Pancreas (tissue), 10 donors: ENCODE data around the gene IL13. TPM values are rescaled to one million over a fixed set of nuclear protein-coding genes. Genes with fewer than 3 reads are reported as not detected.
"Not testable (repeated sequence)": the region's sequence is repeated elsewhere in the genome, so short reads cannot be mapped to it uniquely, and the experiment has no call there.

Experiments
- ATAC-seq, 4 donors: fragments of 200-7000 bp; cut with Tn5 transposase; one replicate each; pipeline versions ENCODE4 v1.8.0 to v1.9.1; 2020; ENCODE audit warnings: mild to moderate bottlenecking in 4 of 4, moderate library complexity in 4 of 4
- DNase-seq, 6 donors: peaks; one replicate each; pipeline ENCODE4 v3.0.0-alpha.2; 2020
- FAIRE-seq: peaks from 2 replicates; lab custom pipeline; 2012; peaks lifted over from hg19 to GRCh38; lab: Jason Lieb, UNC
- H3K27ac ChIP-seq, 4 donors: fragments of 200-600 bp; sonication (generic); 1 replicate in 3 of 4; 2 replicates in 1 of 4; pipeline versions ENCODE4 v1.5.0 to v1.8.0; 2020
- H3K27me3 ChIP-seq, 4 donors: fragments of 200-600 bp; one replicate each; pipeline ENCODE4 v1.8.0; 2021
- H3K36me3 ChIP-seq, 3 donors: fragments of 200-600 bp; sonication (generic) in 1 of 3; one replicate each; pipeline versions ENCODE4 v1.5.0 to v1.8.0; 2020 to 2021
- H3K4me1 ChIP-seq, 3 donors: fragments of 200-600 bp; one replicate each; pipeline ENCODE4 v1.8.0; 2021
- H3K4me3 ChIP-seq, 4 donors: fragments of 200-600 bp; sonication (generic) in 2 of 4; one replicate each; pipeline versions ENCODE4 v1.5.0 to v1.8.0; 2020 to 2021
- H3K9me3 ChIP-seq, 4 donors: fragments of 200-600 bp; one replicate each; pipeline ENCODE4 v1.8.0; 2021
- WGBS, 2 donors: extraction: QIAGEN DNeasy Blood & Tissue Kit; methylation state at CpG; one replicate each; pipeline ENCODE4 v1.1.7; 2013; 5-methylcytosine and 5-hydroxymethylcytosine counted together
- intact Hi-C, 3 donors: fragments of 100-400 bp; cut with DNase I; formaldehyde crosslinking; loops; one replicate each; pipeline versions ENCODE4 v1.11.1 to v1.14.2; 2022
- polyA plus RNA-seq, 2 donors: library from polyadenylated mRNA; stranded (reverse); fragments of 200-250 nt; gene quantifications; one replicate each; pipeline ENCODE4 v1.2.3, GENCODE V29; 2013
- total RNA-seq, 6 donors: library from RNA; stranded (reverse); fragmentation: NEBNext Ultra II Directional in 4 of 6; extraction: Animal tissue kit (Norgen Biotek cat#: 25700) in 4 of 6; gene quantifications; one replicate each; pipeline versions ENCODE4 v1.2.1 to v1.2.4, GENCODE V29; 2021 to 2023
- TF ChIP-seq, protein P1 (sequence below), 4 donors: fragments of 200-600 bp; sonication (generic) in 3 of 4; IDR thresholded peaks; one replicate each; pipeline versions ENCODE4 v1.5.0 to v1.8.0; 2021; ENCODE audit warnings: antibody characterized with exemption in 4 of 4
- donor health status: healthy with polysubstance abuse.
- donor health status: DM: no; HTN: no; CAD: no; lungs with moderate emphysema.
- donor health status: DM: no; HTN: no; CAD: no.
- donor health status: control.
- donor health status: control.
- donor health status: Bipolar disorder and iron deficiency.
- donor health status: DM: yes; HTN: yes; CAD: no.
- donor health status: DM: no; HTN: no; CAD: no.
- donor health status: DM: no; HTN: no; CAD: no.
- donor health status: DM: yes; HTN: yes; CAD: no.

The IL13 gene
- total and polyA plus RNA-seq, 8 donors, result 0.07 TPM; not detected in 7

- peaks cover 0 to 6% (median 0%) of the 10 kb centered on the region in 3 donors for H3K4me1 ChIP-seq
- H3K36me3 ChIP-seq, result no peaks in the 10 kb centered on the region
- ATAC-seq, result no peak
- WGBS, 2 donors, result 90 to 94% methylated on average over 2 of the region's 2 CpGs
- intact Hi-C loops, result no loop called here
- H3K9me3 ChIP-seq, result no peaks in the 10 kb centered on the region
- no peak overlapping the region for H3K27ac ChIP-seq
- no peak for FAIRE-seq
- DNase-seq, result no peak
- H3K27me3 ChIP-seq, result no peaks in the 10 kb centered on the region
- TF ChIP-seq, protein P1, sequence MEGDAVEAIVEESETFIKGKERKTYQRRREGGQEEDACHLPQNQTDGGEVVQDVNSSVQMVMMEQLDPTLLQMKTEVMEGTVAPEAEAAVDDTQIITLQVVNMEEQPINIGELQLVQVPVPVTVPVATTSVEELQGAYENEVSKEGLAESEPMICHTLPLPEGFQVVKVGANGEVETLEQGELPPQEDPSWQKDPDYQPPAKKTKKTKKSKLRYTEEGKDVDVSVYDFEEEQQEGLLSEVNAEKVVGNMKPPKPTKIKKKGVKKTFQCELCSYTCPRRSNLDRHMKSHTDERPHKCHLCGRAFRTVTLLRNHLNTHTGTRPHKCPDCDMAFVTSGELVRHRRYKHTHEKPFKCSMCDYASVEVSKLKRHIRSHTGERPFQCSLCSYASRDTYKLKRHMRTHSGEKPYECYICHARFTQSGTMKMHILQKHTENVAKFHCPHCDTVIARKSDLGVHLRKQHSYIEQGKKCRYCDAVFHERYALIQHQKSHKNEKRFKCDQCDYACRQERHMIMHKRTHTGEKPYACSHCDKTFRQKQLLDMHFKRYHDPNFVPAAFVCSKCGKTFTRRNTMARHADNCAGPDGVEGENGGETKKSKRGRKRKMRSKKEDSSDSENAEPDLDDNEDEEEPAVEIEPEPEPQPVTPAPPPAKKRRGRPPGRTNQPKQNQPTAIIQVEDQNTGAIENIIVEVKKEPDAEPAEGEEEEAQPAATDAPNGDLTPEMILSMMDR (IDR thresholded peaks at IDR 0.05), result no peak
- no peak overlapping the region for H3K4me3 ChIP-seq
Observed at GRCh38 chr5:132627470-132627869, 30.5 kb upstream of the IL13 start.

GRCh38 chr5:132628814-132629213 lies 29.2 kb upstream of the IL13 start:
- Histone ChIP-seq H3K36me3 (no peaks in the 10 kb centered on the region), H3K4me1 (no peaks in the 10 kb centered on the region), H3K4me3 (no peak overlapping the region), H3K27ac (no peak overlapping the region), H3K27me3 (no peaks in the 10 kb centered on the region), H3K9me3 (no peaks in the 10 kb centered on the region)
- intact Hi-C loops, result no loop called here
- FAIRE-seq (no peak), DNase-seq (no peak), ATAC-seq (no peak)
- 95 to 97% methylated on average over 2 of the region's 2 CpGs for WGBS, 2 donors
- TF ChIP-seq, protein P1 (IDR thresholded peaks at IDR 0.05), result no peak

DNA sequence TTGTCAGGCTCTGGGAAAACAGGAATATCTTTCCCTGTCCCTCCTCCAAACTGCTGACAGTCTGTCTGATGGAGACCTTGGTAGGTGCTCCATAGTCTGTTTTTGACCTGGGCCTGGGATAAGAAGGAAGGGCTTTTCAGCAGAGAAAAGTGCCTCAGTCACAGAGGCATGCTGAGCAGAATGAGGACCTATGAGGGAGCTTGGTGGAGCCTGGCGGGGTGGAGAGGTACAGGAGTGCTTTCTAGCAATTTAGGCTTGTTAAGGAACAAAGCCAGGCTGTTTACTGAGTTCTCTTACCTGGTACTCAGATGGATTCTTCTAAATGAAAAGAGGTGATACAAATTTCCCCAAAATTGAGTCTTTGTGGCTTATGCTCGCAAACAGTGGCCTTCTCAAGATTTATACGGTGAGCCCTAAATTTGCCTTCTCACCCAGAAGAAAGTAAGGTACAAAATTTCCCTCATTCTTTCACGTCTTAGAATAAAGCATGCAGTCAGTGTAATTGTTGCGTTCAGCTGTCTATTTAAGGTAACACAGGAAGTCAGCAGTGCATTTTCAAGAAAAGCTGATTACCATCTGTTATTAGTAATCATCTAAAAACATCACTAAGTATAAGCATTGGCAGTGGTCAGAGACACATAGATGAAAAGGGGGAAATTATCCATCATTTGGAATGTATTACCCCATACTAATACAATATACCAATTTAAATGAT lies 28.6 kb upstream of the IL13 start:
- no peaks in the 10 kb centered on the region for H3K27me3 ChIP-seq
- 94 to 97% methylated on average over 5 of the region's 5 CpGs for whole genome bisulfite sequencing, 2 donors
- H3K27ac ChIP-seq, result no peak overlapping the region
- H3K36me3 ChIP-seq, result no peaks in the 10 kb centered on the region
- H3K4me1 ChIP-seq, result no peaks in the 10 kb centered on the region
- FAIRE-seq (no peak), ATAC-seq (no peak), DNase-seq (no peak)
- H3K4me3 ChIP-seq, result no peak overlapping the region
- intact Hi-C loops, result no loop called here
- TF ChIP-seq, protein P1 (IDR thresholded peaks at IDR 0.05), result no peak
- no peaks in the 10 kb centered on the region for H3K9me3 ChIP-seq

GRCh38 chr5:132633587-132633986 lies 24.4 kb upstream of the IL13 start:
- ATAC-seq, FAIRE-seq, DNase-seq, H3K4me3 ChIP-seq, H3K9me3 ChIP-seq, H3K4me1 ChIP-seq, H3K27me3 ChIP-seq, intact Hi-C loops, H3K27ac ChIP-seq: not testable (repeated sequence)
- WGBS, 2 donors, result 96 to 98% methylated on average over 4 of the region's 4 CpGs
- peaks cover 0 to 13% (median 7%) of the 10 kb centered on the region in 3 donors for H3K36me3 ChIP-seq

DNA sequence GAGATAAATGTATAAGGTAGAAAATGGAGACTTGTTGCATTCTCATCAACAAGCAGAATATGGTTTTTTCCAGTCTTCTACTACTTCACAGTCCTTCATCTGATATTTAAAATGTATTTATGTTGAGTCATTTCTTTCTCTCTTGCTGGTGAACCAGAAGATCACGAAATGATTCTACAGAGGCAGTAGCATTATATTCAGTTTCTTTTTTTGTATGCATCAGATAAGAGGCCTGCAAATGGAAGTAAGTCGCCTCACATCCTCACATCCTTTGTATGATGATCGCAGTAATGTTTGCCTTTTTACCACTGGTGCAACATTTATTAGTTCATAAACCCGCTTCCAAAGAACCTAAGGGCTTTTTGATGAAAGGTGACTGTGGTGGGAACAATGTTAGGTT lies 22.1 kb upstream of the IL13 start:
- WGBS, 2 donors, result 93% methylated on average over 4 of the region's 4 CpGs
- DNase-seq (no peak), FAIRE-seq (no peak), ATAC-seq (no peak)
- Histone ChIP-seq H3K4me3 (no peak overlapping the region), H3K9me3 (no peaks in the 10 kb centered on the region), H3K27ac (no peak overlapping the region), H3K36me3 (peaks cover 0 to 28% (median 13%) of the 10 kb centered on the region in 3 donors), H3K4me1 (no peaks in the 10 kb centered on the region), H3K27me3 (no peaks in the 10 kb centered on the region)
- intact Hi-C loops, result no loop called here
- TF ChIP-seq, protein P1 (IDR thresholded peaks at IDR 0.05), result no peak
